ENCODE results near the gene ANXA11.

GRCh38 chr10:80195046-80195574 lies 10.2 kb downstream of the ANXA11 start:
- TF ChIP-seq POLR2AphosphoS5 (IDR thresholded peaks at IDR 0.05; ENCODE audit: low read depth, low read length) (no peak), POLR2A (IDR thresholded peaks at IDR 0.05; ENCODE audit: low read depth, low read length) (no peak), SPI1 (IDR thresholded peaks at IDR 0.05; ENCODE audit: low read depth, low read length) (no peak)

All from GM12891 (cell line).